IMR-90 (cell line): ENCODE data around the gene AGPAT3. TPM values are rescaled to one million over a fixed set of nuclear protein-coding genes. Genes with fewer than 3 reads are reported as not detected.

Source experiments
- ATAC-seq: fragments of 200-7000 bp; cut with Tn5 transposase; 2 replicates; pipeline ENCODE4 v1.9.1; 2020; ENCODE audit warnings: low read depth, mild to moderate bottlenecking, moderate library complexity
- BruUV-seq: library from RNA; stranded (reverse); fragments of 400-500 nt; replicated peaks from 2 replicates; lab custom pipeline; 2021; lab: Mats Ljungman, UMichigan
- CTCF ChIA-PET: fragments of 300-600 bp; formaldehyde crosslinking; extraction: SDS; loops from one replicate; lab custom pipeline; 2021; ENCODE audit warnings: antibody characterized with exemption; lab: Yijun Ruan, JAX
- POLR2A ChIA-PET: fragments of 300-600 bp; sonication (Branson Sonifier 250); formaldehyde crosslinking; loops from one replicate; lab custom pipeline; 2022; ENCODE audit warnings: antibody characterized with exemption; ENCODE audit not compliant: unreplicated experiment; lab: Charles Lee
- DNase-seq: peaks from one replicate; pipeline ENCODE4 v3.0.0; 2013
- H2AFZ ChIP-seq: replicated peaks from 2 replicates; pipeline ENCODE3; 2013; ENCODE audit warnings: low read length, mild to moderate bottlenecking; ENCODE audit not compliant: poor library complexity
- H2AK5ac ChIP-seq: 2 replicates; pipeline ENCODE4 v1.6.1; 2013; ENCODE audit warnings: low read depth, low read length, inconsistent platforms
- H2AK9ac ChIP-seq: replicated peaks from 2 replicates; pipeline ENCODE3; 2013; ENCODE audit warnings: mild to moderate bottlenecking, low read depth, low read length, moderate library complexity; ENCODE audit not compliant: poor library complexity
- H2BK120ac ChIP-seq: 2 replicates; pipeline ENCODE4 v1.6.1; 2013; ENCODE audit warnings: low read depth, low read length, inconsistent platforms
- H2BK15ac ChIP-seq: 3 replicates; pipeline ENCODE4 v1.6.1; 2013; ENCODE audit warnings: low read depth, low read length, inconsistent platforms
- H2BK20ac ChIP-seq: 2 replicates; pipeline ENCODE4 v1.6.1; 2013; ENCODE audit warnings: low read depth, mild to moderate bottlenecking, inconsistent platforms, low read length, moderate library complexity
- H2BK5ac ChIP-seq: 2 replicates; pipeline ENCODE4 v1.6.1; 2013; ENCODE audit warnings: mild to moderate bottlenecking, low read depth, low read length, inconsistent platforms; ENCODE audit not compliant: poor library complexity, severe bottlenecking
- H3K14ac ChIP-seq: replicated peaks from 2 replicates; pipeline ENCODE4 v1.6.1; 2013; ENCODE audit warnings: low read depth, low read length, inconsistent platforms
- H3K18ac ChIP-seq: 2 replicates; pipeline ENCODE4 v1.6.1; 2013; ENCODE audit warnings: low read depth, low read length, control low read depth
- H3K23ac ChIP-seq: 2 replicates; pipeline ENCODE4 v1.6.1; 2013; ENCODE audit warnings: low read depth, low read length, inconsistent platforms
- H3K27ac ChIP-seq: 2 replicates; pipeline ENCODE4 v1.5.1; 2013; ENCODE audit warnings: mild to moderate bottlenecking, control low read depth, low read length; ENCODE audit not compliant: insufficient read depth
- H3K27me3 ChIP-seq: 2 replicates; pipeline ENCODE4 v1.6.1; 2013; ENCODE audit warnings: low read length; ENCODE audit not compliant: control insufficient read depth, insufficient read depth
- H3K36me3 ChIP-seq: 2 replicates; pipeline ENCODE4 v1.6.1; 2013; ENCODE audit warnings: low read length, mixed read lengths; ENCODE audit not compliant: control insufficient read depth, insufficient read depth
- H3K4ac ChIP-seq: 2 replicates; pipeline ENCODE4 v1.6.1; 2013; ENCODE audit warnings: low read depth, low read length, inconsistent platforms
- H3K4me1 ChIP-seq: 2 replicates; pipeline ENCODE4 v1.6.1; 2013; ENCODE audit warnings: low read length, mixed read lengths; ENCODE audit not compliant: control insufficient read depth, insufficient read depth
- H3K4me2 ChIP-seq: 2 replicates; pipeline ENCODE4 v1.6.1; 2013; ENCODE audit warnings: low read depth, mild to moderate bottlenecking, control low read depth, low read length, moderate library complexity
- H3K4me3 ChIP-seq: 2 replicates; pipeline ENCODE4 v1.5.1; 2013; ENCODE audit warnings: low read depth, mild to moderate bottlenecking, control low read depth, low read length, moderate library complexity; ENCODE audit not compliant: insufficient read depth
- H3K56ac ChIP-seq: 2 replicates; pipeline ENCODE4 v1.6.1; 2013; ENCODE audit warnings: low read length, inconsistent platforms; ENCODE audit not compliant: insufficient read depth; ENCODE audit errors: extremely low read depth
- H3K79me1 ChIP-seq, 2 experiments: 2 replicates each; pipeline ENCODE4 v1.6.1; 2013; ENCODE audit warnings: low read length in 2 of 2, inconsistent platforms in 1 of 2, low read depth in 1 of 2
- H3K9ac ChIP-seq: 2 replicates; pipeline ENCODE4 v1.6.1; 2013; ENCODE audit warnings: low read depth, low read length, control low read depth
- H3K9me1 ChIP-seq: 2 replicates; pipeline ENCODE4 v1.6.1; 2013; ENCODE audit warnings: low read length, inconsistent platforms; ENCODE audit not compliant: insufficient read depth
- H3K9me3 ChIP-seq: 2 replicates; pipeline ENCODE4 v1.6.1; 2013; ENCODE audit warnings: low read length; ENCODE audit not compliant: control insufficient read depth, insufficient read depth
- H4K20me1 ChIP-seq: 2 replicates; pipeline ENCODE4 v1.6.1; 2013; ENCODE audit warnings: low read length, inconsistent platforms; ENCODE audit not compliant: insufficient read depth
- H4K5ac ChIP-seq: 2 replicates; pipeline ENCODE4 v1.6.1; 2013; ENCODE audit warnings: mild to moderate bottlenecking, low read depth, low read length, control low read depth
- H4K8ac ChIP-seq, 2 experiments: 2 replicates each; pipeline ENCODE4 v1.6.1; 2013; ENCODE audit warnings: low read depth in 2 of 2, low read length in 2 of 2, control low read depth in 1 of 2, inconsistent platforms in 1 of 2
- H4K91ac ChIP-seq: 2 replicates; pipeline ENCODE4 v1.6.1; 2013; ENCODE audit warnings: low read depth, low read length, inconsistent platforms; ENCODE audit not compliant: insufficient read depth
- BHLHE40 ChIP-seq: fragments of 150-350 bp; IDR thresholded peaks from 2 replicates; pipeline ENCODE4 v1.6.1; 2016; ENCODE audit warnings: mild to moderate bottlenecking, low read depth, low read length
- MAFK ChIP-seq: IDR thresholded peaks from 2 replicates; pipeline ENCODE4 v1.6.1; 2012; ENCODE audit warnings: low read depth, low read length, improper control_type of control experiment
- SMC3 ChIP-seq: fragments of 150-350 bp; IDR thresholded peaks from 2 replicates; pipeline ENCODE4 v1.6.1; 2016; ENCODE audit warnings: low read depth, mild to moderate bottlenecking, antibody characterized with exemption, low read length, moderate library complexity
- WGBS, 2 experiments: methylation state at CpG; one replicate each; pipeline versions ENCODE4 v1.1.5 to v1.1.7; 2013; ENCODE audit warnings: missing lambda C conversion rate in 2 of 2; ENCODE audit not compliant: insufficient read length in 1 of 2; ENCODE audit errors: extremely low coverage in 2 of 2; 5-methylcytosine and 5-hydroxymethylcytosine counted together
- dilution Hi-C: fragments of 300-500 bp; cut with HindIII; formaldehyde crosslinking; loops from one replicate; pipeline ENCODE4 v1.14.3; 2018; ENCODE audit warnings: low sequenced_read_pairs; ENCODE audit not compliant: unreplicated experiment
- in situ Hi-C: fragments of 300-500 bp; cut with MboI; formaldehyde crosslinking; loops from 3 replicates; pipeline ENCODE4 v1.14.3; 2019; ENCODE audit warnings: low sequenced_read_pairs, inconsistent platforms, mixed read lengths
- intact Hi-C: fragments of 100-400 bp; cut with micrococcal nuclease; formaldehyde crosslinking; loops from 2 replicates; pipeline ENCODE4 v1.10.0; 2022
- polyA plus RNA-seq, 3 experiments: library from polyadenylated mRNA; depleted of rRNA; stranded (reverse); fragments of >200 nt; gene quantifications; 2 replicates each; pipeline ENCODE4 v1.2.3, GENCODE V29; 2012; ENCODE audit warnings: low replicate concordance in 1 of 3
- total RNA-seq: library from RNA; depleted of rRNA; stranded (reverse); fragments of >200 nt; gene quantifications from 2 replicates; pipeline ENCODE4 v1.2.3, GENCODE V29; 2012

AGPAT3 gene
- total and polyA plus RNA-seq, 2 of the 4 experiments (the other 2 are of a cell fraction): 27.1 to 38.7 TPM

GRCh38 chr21:43923391-43923790 is 58.4 kb downstream of the AGPAT3 start:
- H3K27ac ChIP-seq: no peak overlapping the region
- H3K27me3 ChIP-seq: no peaks in the 10 kb centered on the region
- H2BK20ac ChIP-seq: no peak overlapping the region
- H4K20me1 ChIP-seq: peaks cover 57% of the 10 kb centered on the region
- H4K5ac ChIP-seq: no peak overlapping the region
- ChIA-PET POLR2A (no interaction called here), CTCF (no interaction called here)
- no peak overlapping the region for H2BK5ac ChIP-seq
- in situ Hi-C loops: no loop called here
- H2AK9ac ChIP-seq: no peak overlapping the region
- peak overlapping the region; percentile 37; the same call in 1 of the 2 replicates for H3K23ac ChIP-seq
- H3K56ac ChIP-seq: no peak overlapping the region
- H2AFZ ChIP-seq: no peak overlapping the region
- no peak overlapping the region for H2BK15ac ChIP-seq
- ATAC-seq (peak; percentile 38; the same call in 1 of the 2 replicates), DNase-seq (peak; percentile 11)
- H3K4me1 ChIP-seq: peaks cover 8% of the 10 kb centered on the region
- intact Hi-C loops: no loop called here
- no peak for TF ChIP-seq SMC3
- no peak for TF ChIP-seq MAFK
- TF ChIP-seq BHLHE40: no peak
- no peak overlapping the region for H3K9ac ChIP-seq
- H3K18ac ChIP-seq: no peak overlapping the region
- peaks cover 27 to 86% of the 10 kb centered on the region in 2 experiments for H3K79me1 ChIP-seq
- BruUV-seq: no TSS peak
- peaks cover 18% of the 10 kb centered on the region; the same call in 1 of the 2 replicates for H3K9me1 ChIP-seq
- no peak overlapping the region for H3K4me3 ChIP-seq
- WGBS, 2 experiments: 75% methylated on average over 2 of the region's 8 CpGs; no CpG with 5 or more reads in 1 of the 2 experiments
- H2AK5ac ChIP-seq: no peak overlapping the region
- dilution Hi-C loops: no loop called here
- no peaks in the 10 kb centered on the region for H3K9me3 ChIP-seq
- peaks cover 9% of the 10 kb centered on the region; the same call in 1 of the 2 replicates for H3K36me3 ChIP-seq
- H4K91ac ChIP-seq: no peak overlapping the region
- H3K4me2 ChIP-seq: no peak overlapping the region
- no peak overlapping the region for H3K14ac ChIP-seq
- no peak overlapping the region for H4K8ac ChIP-seq
- no peak overlapping the region for H2BK120ac ChIP-seq
- H3K4ac ChIP-seq: no peak overlapping the region
